GM20431 (cell line): Measurements from ENCODE around the gene IGFN1.
"Not testable (repeated sequence)": the region's sequence is repeated elsewhere in the genome, so short reads cannot be mapped to it uniquely, and the experiment has no call there.

Experiments
- in situ Hi-C: fragments of 300-500 bp; cut with MseI, MboI; formaldehyde crosslinking; loops from one replicate; pipeline ENCODE4 v1.15.0; 2020; ENCODE audit warnings: low sequenced_read_pairs; ENCODE audit not compliant: unreplicated experiment

Gene IGFN1

GRCh38 chr1:201229771-201230635, 39.4 kb downstream of the IGFN1 start:
- in situ Hi-C loops, result no loop called here

DNA sequence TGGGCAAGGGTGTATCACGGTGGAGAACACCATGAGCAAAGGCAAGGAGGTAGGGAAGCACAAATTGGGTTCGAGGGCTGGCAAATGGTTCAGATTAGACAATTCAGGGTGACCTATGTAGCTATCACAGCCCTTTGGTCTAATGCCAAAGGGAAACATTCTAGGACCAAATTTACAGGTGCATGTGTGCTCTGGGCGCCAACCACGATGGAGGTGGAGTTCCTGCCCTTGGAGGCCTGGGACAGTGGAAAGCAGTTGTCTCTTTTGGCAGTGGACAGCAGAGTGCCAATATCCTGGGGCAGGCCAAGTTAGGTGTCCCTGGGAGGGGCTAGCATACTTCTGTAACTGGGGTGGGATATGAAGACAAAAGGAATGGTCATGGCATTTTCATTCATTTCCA, 40.1 kb downstream of the IGFN1 start:
- in situ Hi-C loops, result no loop called here

GRCh38 chr1:201239646-201240045, 49.0 kb downstream of the IGFN1 start:
- in situ Hi-C loops, result not testable (repeated sequence)

GRCh38 chr1:201240171-201240570, 49.5 kb downstream of the IGFN1 start:
- in situ Hi-C loops, result no loop called here

DNA sequence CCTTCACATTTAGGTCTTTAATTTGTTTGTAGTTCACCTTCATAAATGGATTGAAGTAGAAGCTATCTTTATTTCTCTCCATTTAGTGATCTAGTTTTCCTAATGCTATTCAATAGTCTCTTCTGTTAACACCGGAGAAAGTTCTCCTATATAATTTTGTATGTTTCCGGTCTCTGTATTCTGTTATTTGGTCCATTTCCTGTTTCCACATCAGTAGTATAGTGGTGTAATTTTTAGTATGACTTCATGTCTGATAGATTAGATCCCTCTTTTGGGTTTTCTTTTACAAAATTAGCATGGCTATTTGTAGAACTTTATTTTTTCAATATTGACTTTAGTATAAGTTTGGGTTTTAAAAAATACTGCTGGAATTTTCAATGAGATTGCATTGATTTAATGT, 51.1 kb downstream of the IGFN1 start:
- in situ Hi-C loops, result no loop called here

DNA sequence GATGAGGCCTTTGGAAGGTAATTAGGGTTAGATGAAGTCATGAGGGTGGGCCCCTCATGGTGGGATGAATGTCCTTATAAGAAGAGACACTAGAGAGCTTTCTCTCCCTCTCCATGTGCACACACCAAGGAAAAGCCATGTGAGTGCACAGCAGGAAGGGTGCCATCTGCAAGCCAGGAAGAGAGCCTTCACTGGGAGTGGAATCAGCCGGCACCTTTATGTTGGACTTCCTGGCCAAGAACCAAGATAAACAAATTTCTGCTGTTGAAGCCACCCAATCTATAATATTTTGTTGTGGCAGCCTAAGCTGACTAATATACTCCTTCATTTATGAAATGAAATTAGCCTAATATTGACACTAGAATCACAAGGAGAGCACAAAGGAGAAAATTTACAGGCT, 54.5 kb downstream of the IGFN1 start:
- in situ Hi-C loops, result no loop called here

DNA sequence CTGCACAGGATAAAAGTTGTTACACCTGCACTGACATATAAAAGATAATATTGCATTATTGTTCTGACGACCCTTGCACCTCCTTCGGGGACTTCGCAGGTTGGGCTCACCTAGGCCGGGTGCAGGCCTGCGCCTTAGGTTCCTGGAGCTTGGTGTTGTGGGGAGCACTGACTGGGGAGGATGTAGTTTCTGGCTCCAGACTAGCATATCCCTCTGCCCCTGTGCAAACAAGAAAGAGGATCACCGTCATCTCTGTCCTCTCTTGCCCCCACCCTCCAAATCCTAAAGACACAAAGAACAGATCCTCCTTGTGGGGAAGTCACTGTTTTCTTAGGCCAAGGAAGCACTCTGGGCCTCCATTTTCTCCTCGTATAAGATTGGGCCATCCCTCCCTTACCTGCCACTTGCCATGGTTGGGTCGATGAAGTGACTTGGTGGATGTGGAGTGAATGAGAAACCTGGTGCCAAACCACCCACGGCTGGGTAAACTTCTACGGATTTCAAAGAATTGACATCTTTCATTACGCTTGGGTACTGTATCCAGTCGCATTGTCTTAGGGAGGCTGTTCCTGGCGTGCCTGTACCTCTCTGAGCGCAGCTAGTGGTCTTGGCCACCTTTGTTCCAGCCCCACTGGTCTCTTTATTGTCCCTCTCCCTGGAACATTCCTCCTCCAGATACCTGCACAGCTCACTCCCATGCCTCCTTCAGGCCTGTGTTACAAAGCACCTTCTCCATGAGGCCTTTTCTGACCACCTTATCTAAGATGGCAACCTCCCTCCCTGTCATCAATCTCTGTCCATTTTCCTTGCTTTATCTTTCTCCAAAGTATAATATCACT, 58.3 kb downstream of the IGFN1 start:
- in situ Hi-C loops, result no loop called here

- in situ Hi-C loops, result no loop called here
Measured at GRCh38 chr1:201250326-201251011, 59.8 kb downstream of the IGFN1 start.

DNA sequence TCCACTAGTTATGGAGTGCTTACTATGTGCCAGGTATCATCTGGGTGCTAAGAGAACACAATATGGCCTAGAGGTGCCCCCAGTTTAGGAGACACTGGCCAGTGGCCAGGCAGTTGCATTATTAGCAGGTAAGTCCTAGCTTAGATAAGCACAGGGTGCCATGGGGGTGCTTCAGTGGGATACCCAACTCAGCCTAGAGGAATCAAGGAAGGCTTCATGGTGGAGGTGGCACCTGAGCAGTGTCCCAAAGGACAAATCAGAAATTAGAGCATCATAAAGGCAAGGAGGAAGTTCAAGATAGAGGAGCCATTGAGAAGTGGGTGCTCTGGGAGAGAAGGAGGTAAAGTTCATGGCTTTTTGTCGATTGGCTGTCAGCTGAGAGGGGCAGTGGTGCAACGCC, 60.8 kb downstream of the IGFN1 start:
- in situ Hi-C loops, result no loop called here

- in situ Hi-C loops, result no loop called here
Measured at GRCh38 chr1:201251851-201252430, 61.3 kb downstream of the IGFN1 start.

- in situ Hi-C loops, result no loop called here
Measured at GRCh38 chr1:201252944-201253371, 62.3 kb downstream of the IGFN1 start.

- in situ Hi-C loops, result no loop called here
Measured at GRCh38 chr1:201253411-201253810, 62.8 kb downstream of the IGFN1 start.

GRCh38 chr1:201253906-201254624, 63.4 kb downstream of the IGFN1 start:
- in situ Hi-C loops, result no loop called here

GRCh38 chr1:201254625-201255478, 64.2 kb downstream of the IGFN1 start:
- in situ Hi-C loops, result no loop called here

GRCh38 chr1:201255479-201256362, 65.1 kb downstream of the IGFN1 start:
- in situ Hi-C loops, result no loop called here

- in situ Hi-C loops, result not testable (repeated sequence)
Measured at GRCh38 chr1:201258132-201258531, 67.5 kb downstream of the IGFN1 start.

DNA sequence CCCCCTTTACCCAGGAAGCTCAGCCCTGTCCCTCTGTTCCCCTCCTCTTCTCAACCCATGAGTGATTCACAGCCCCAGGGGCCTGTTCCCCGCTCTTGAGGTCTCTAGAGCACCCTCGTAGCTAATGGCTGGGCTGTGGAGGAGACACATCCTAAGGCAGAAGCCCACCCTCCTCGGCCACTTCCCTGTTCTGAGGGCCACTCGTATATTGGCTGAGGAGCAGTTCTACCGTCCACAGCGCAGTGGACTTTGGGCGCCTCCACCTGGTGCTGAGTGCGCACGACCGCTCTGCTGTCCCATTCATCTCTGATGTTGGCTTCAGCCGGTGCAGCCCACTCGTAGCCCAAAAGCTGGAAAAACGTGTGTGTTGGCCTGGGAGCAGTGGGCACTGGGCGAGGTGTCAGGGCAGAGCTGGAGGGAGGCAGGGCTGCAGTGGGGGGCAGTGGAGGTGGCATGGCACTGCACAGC, 68.2 kb downstream of the IGFN1 start:
- in situ Hi-C loops, result no loop called here
